Measurements from ENCODE around the gene GTF3A. TPM values are rescaled to one million over a fixed set of nuclear protein-coding genes. Genes with fewer than 3 reads are reported as not detected.

Gene GTF3A
- total RNA-seq, 1 experiment from 2014 or later = 102 TPM

DNA sequence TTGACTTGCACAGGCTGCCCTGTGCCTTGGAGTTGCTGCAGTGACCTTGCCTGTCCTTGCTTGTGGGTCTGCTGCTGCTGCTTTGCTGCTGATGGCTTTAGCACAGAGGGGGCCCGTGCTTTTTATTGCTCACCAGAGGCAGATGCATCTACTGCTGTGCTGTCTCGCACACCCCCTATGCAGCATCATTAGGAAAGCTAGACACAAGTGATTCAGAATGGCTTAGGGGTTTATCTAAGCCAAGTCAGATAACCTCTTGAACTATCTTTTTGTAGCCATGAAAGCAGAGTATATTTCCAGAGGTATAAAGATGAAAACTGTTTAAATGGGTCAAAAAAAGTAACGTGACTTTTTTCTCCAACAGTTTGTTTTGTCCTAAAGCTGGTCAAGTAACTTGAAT is 7.8 kb downstream of the GTF3A start:
- H3K9ac ChIP-seq (ENCODE audit: low read length) = no peak overlapping the region
- H3K36me3 ChIP-seq (ENCODE audit: control insufficient read depth in 1 of 2, insufficient read depth in 2 of 2, low read length in 2 of 2) = peaks cover 49 to 69% of the 10 kb centered on the region in 2 experiments
- no peak overlapping the region for H3K4me3 ChIP-seq (replicated peaks in 1 of 2; ENCODE audit: low read depth in 1 of 2, low read length in 2 of 2)
- no peak for ATAC-seq
- H3K9me2 ChIP-seq (ENCODE audit: insufficient read depth) = no peaks in the 10 kb centered on the region
- TF ChIP-seq POLR2A (IDR thresholded peaks at IDR 0.05; ENCODE audit: borderline replicate concordance, extremely low read depth, insufficient read depth, insufficient read length) (no peak), EZH2 (IDR thresholded peaks at IDR 0.05) (no peak), YY1 (IDR thresholded peaks at IDR 0.05; ENCODE audit: extremely low read depth, insufficient replicate concordance, low read depth, low read length) (no peak), ELF1 (IDR thresholded peaks at IDR 0.05; ENCODE audit: borderline replicate concordance, low read depth) (no peak), POLR2AphosphoS5 (IDR thresholded peaks at IDR 0.05; ENCODE audit: low read depth, low read length) (no peak), FOSL1 (IDR thresholded peaks at IDR 0.05; ENCODE audit: low read depth) (no peak), EZH2phosphoT487 (IDR thresholded peaks at IDR 0.05; ENCODE audit: borderline replicate concordance) (no peak), SRF (IDR thresholded peaks at IDR 0.05; ENCODE audit: low read depth) (no peak), CBX3 (IDR thresholded peaks at IDR 0.05; ENCODE audit: low read depth) (no peak), EGR1 (IDR thresholded peaks at IDR 0.05; ENCODE audit: low read depth) (no peak)
- intact Hi-C loops (cut with micrococcal nuclease) = no loop called here
- no peak overlapping the region for H2AFZ ChIP-seq (ENCODE audit: low read depth, low read length, poor library complexity, severe bottlenecking)
- ChIA-PET RAD21 (ENCODE audit: low non-redundant PET in 1 of 2, low total read pairs in 2 of 2, uncharacterized antibody in 2 of 2, unreplicated experiment in 2 of 2) (no interaction called here), POLR2A (no interaction called here), CTCF (no interaction called here)
- no peaks in the 10 kb centered on the region for H3K27me3 ChIP-seq (ENCODE audit: insufficient read depth, low read length)
- H4K20me1 ChIP-seq (ENCODE audit: insufficient read depth) = no peaks in the 10 kb centered on the region; the same call in 1 of the 2 replicates
- H3K79me2 ChIP-seq (ENCODE audit: insufficient read depth, low read length) = peaks cover 25% of the 10 kb centered on the region; the same call in 1 of the 2 replicates
- H3K27ac ChIP-seq (ENCODE audit: low read depth, low read length) = no peak overlapping the region
- BruUV-seq (replicated peaks) = no TSS peak
- peaks cover 9 to 12% of the 10 kb centered on the region in 2 experiments for H3K4me1 ChIP-seq (ENCODE audit: control insufficient read depth in 1 of 2, insufficient read depth in 2 of 2, low read length in 2 of 2)
- no peak for DNase-seq (ENCODE audit: low read depth, low spot score)
- no peaks in the 10 kb centered on the region for H3K9me3 ChIP-seq (ENCODE audit: control insufficient read depth in 1 of 2, insufficient read depth in 1 of 2, low read depth in 1 of 2, low read length in 2 of 2)
- H3K4me2 ChIP-seq (ENCODE audit: low read length) = no peak overlapping the region

- DNase-seq (ENCODE audit: low read depth, low spot score) (no peak), ATAC-seq (no peak)
- Histone ChIP-seq H3K4me1 (ENCODE audit: control insufficient read depth in 1 of 2, insufficient read depth in 2 of 2, low read length in 2 of 2) (peaks cover 4 to 7% of the 10 kb centered on the region in 2 experiments), H3K9me3 (ENCODE audit: control insufficient read depth in 1 of 2, insufficient read depth in 1 of 2, low read depth in 1 of 2, low read length in 2 of 2) (no peaks in the 10 kb centered on the region), H3K79me2 (ENCODE audit: insufficient read depth, low read length) (peaks cover 20% of the 10 kb centered on the region; the same call in 1 of the 2 replicates), H3K4me2 (ENCODE audit: low read length) (no peak overlapping the region), H4K20me1 (ENCODE audit: insufficient read depth) (no peaks in the 10 kb centered on the region; the same call in 1 of the 2 replicates), H3K9ac (ENCODE audit: low read length) (no peak overlapping the region), H2AFZ (ENCODE audit: low read depth, low read length, poor library complexity, severe bottlenecking) (no peak overlapping the region), H3K27ac (ENCODE audit: low read depth, low read length) (no peak overlapping the region), H3K9me2 (ENCODE audit: insufficient read depth) (no peaks in the 10 kb centered on the region), H3K36me3 (ENCODE audit: control insufficient read depth in 1 of 2, insufficient read depth in 2 of 2, low read length in 2 of 2) (peaks cover 49 to 69% of the 10 kb centered on the region in 2 experiments), H3K27me3 (ENCODE audit: insufficient read depth, low read length) (no peaks in the 10 kb centered on the region), H3K4me3 (replicated peaks in 1 of 2; ENCODE audit: low read depth in 1 of 2, low read length in 2 of 2) (no peak overlapping the region)
- RAD21 ChIA-PET (ENCODE audit: low non-redundant PET in 1 of 2, low total read pairs in 2 of 2, uncharacterized antibody in 2 of 2, unreplicated experiment in 2 of 2) = no interaction called here
- POLR2A ChIA-PET = no interaction called here
- TF ChIP-seq SRF (IDR thresholded peaks at IDR 0.05; ENCODE audit: low read depth) (no peak), TCF7L2 (IDR thresholded peaks at IDR 0.05; ENCODE audit: borderline replicate concordance, extremely low read depth, insufficient read depth, insufficient read length) (no peak), SP1 (IDR thresholded peaks at IDR 0.05; ENCODE audit: low read depth) (no peak), EGR1 (IDR thresholded peaks at IDR 0.05; ENCODE audit: low read depth) (no peak)
- no TSS peak for BruUV-seq (replicated peaks)
- intact Hi-C loops (cut with micrococcal nuclease) = no loop called here
- CTCF ChIA-PET = no interaction called here
These were observed 8.3 kb downstream of the GTF3A start for GRCh38 chr13:27432611-27433210.

Data from HCT116 (cell line).